Measurements from ENCODE around the gene PLA2G4E. TPM values are rescaled to one million over a fixed set of nuclear protein-coding genes. Genes with fewer than 3 reads are reported as not detected.

The PLA2G4E gene
- total RNA-seq, 2 donors from 2014 or later: 0.11 TPM; not detected in 1

GRCh38 chr15:42038401-42038800 is 17.6 kb upstream of the PLA2G4E start:
- H3K27ac ChIP-seq: no peak overlapping the region
- H3K4me1 ChIP-seq: no peaks in the 10 kb centered on the region
- no peaks in the 10 kb centered on the region for H3K36me3 ChIP-seq
- H3K9me3 ChIP-seq: no peaks in the 10 kb centered on the region
- no peak for TF ChIP-seq CTCF (IDR thresholded peaks at IDR 0.05)
- no peak for DNase-seq (ENCODE audit: low spot score)
- H3K4me3 ChIP-seq: no peak overlapping the region
- H3K27me3 ChIP-seq: no peaks in the 10 kb centered on the region

DNA sequence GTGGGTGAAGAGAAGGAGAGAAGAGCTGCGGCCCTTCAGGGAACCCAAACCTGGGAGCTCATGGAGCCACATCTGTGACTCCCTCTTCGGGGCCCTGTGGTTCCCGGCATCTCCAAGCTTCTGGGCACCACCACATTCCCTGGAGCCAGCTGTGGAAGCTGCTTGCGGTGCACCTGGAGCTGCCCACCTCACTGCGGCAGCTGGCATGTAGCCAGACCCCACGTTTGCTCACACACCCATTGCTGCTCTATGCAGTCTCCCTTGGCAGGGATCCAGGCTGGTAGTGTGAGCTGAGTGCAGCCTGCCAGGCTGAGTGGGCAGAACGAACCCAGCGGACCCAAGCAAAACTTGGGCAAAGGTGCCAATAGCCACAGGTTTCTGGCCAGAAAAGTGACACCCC is 16.8 kb upstream of the PLA2G4E start:
- H3K9me3 ChIP-seq: no peaks in the 10 kb centered on the region
- no peak for DNase-seq (ENCODE audit: low spot score)
- peaks cover 0 to 4% of the 10 kb centered on the region in 2 donors for H3K4me1 ChIP-seq
- no peak overlapping the region for H3K27ac ChIP-seq
- no peak overlapping the region for H3K4me3 ChIP-seq
- no peak for TF ChIP-seq CTCF (IDR thresholded peaks at IDR 0.05)
- no peaks in the 10 kb centered on the region for H3K27me3 ChIP-seq
- H3K36me3 ChIP-seq: no peaks in the 10 kb centered on the region

DNA sequence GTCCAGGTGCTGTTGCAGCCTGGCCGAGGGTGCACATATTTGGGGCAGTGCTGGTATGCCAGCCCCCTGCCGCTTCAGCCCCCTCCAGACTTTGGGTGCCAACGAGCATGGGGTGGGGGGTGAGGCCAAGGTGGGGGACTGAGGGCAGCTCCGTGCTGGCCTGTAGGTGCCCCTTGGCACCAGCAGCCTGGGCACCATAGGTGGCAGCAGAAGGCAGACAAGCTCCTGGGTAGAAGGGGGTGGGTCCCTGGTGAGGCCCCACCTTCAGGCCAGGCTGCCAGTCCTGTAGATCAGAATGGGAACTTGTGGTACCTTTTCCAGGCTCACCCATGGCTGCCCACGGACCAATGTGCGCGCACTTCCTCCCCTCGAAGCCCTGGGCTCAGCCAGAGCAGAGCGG is 16.1 kb upstream of the PLA2G4E start:
- Histone ChIP-seq H3K27me3 (no peaks in the 10 kb centered on the region), H3K27ac (no peak overlapping the region), H3K4me3 (no peak overlapping the region), H3K9me3 (no peaks in the 10 kb centered on the region), H3K36me3 (no peaks in the 10 kb centered on the region), H3K4me1 (peaks cover 0 to 8% of the 10 kb centered on the region in 2 donors)
- no peak for TF ChIP-seq CTCF (IDR thresholded peaks at IDR 0.05)
- no peak for DNase-seq (ENCODE audit: low spot score)

GRCh38 chr15:42036112-42036905 is 15.5 kb upstream of the PLA2G4E start:
- no peak for DNase-seq (ENCODE audit: low spot score)
- H3K36me3 ChIP-seq: no peaks in the 10 kb centered on the region
- H3K9me3 ChIP-seq: no peaks in the 10 kb centered on the region
- H3K4me1 ChIP-seq: peaks cover 0 to 8% of the 10 kb centered on the region in 2 donors
- TF ChIP-seq CTCF (IDR thresholded peaks at IDR 0.05): no peak
- H3K4me3 ChIP-seq: no peak overlapping the region
- no peak overlapping the region for H3K27ac ChIP-seq
- H3K27me3 ChIP-seq: no peaks in the 10 kb centered on the region

DNA sequence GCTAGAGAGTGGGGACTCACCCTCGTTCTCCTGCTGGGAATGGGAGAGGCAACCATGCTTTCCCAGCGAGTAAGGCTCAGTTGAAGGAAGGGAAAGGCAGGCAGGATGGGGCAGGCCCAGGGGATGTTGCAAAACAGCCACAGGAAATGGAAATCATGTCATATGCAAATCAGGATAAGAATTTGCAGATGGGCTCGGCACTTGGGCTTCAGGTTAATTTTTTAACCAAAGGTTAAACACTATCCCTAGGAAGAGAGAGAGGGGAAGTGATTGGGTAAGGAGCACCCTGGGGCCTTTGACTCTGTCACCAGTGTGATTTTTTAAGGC is 14.6 kb upstream of the PLA2G4E start:
- DNase-seq (ENCODE audit: low spot score): no peak
- no peaks in the 10 kb centered on the region for H3K36me3 ChIP-seq
- TF ChIP-seq CTCF (IDR thresholded peaks at IDR 0.05): no peak
- H3K4me3 ChIP-seq: no peak overlapping the region
- no peak overlapping the region for H3K27ac ChIP-seq
- no peaks in the 10 kb centered on the region for H3K27me3 ChIP-seq
- H3K9me3 ChIP-seq: no peaks in the 10 kb centered on the region
- H3K4me1 ChIP-seq: peaks cover 0 to 8% of the 10 kb centered on the region in 2 donors

Data from right atrium auricular region (tissue), 2 donors.